ENCODE results near the gene FKRP.
"Not testable (repeated sequence)": the region's sequence is repeated elsewhere in the genome, so short reads cannot be mapped to it uniquely, and the experiment has no call there.

Gene FKRP, protein sequence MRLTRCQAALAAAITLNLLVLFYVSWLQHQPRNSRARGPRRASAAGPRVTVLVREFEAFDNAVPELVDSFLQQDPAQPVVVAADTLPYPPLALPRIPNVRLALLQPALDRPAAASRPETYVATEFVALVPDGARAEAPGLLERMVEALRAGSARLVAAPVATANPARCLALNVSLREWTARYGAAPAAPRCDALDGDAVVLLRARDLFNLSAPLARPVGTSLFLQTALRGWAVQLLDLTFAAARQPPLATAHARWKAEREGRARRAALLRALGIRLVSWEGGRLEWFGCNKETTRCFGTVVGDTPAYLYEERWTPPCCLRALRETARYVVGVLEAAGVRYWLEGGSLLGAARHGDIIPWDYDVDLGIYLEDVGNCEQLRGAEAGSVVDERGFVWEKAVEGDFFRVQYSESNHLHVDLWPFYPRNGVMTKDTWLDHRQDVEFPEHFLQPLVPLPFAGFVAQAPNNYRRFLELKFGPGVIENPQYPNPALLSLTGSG

DNA sequence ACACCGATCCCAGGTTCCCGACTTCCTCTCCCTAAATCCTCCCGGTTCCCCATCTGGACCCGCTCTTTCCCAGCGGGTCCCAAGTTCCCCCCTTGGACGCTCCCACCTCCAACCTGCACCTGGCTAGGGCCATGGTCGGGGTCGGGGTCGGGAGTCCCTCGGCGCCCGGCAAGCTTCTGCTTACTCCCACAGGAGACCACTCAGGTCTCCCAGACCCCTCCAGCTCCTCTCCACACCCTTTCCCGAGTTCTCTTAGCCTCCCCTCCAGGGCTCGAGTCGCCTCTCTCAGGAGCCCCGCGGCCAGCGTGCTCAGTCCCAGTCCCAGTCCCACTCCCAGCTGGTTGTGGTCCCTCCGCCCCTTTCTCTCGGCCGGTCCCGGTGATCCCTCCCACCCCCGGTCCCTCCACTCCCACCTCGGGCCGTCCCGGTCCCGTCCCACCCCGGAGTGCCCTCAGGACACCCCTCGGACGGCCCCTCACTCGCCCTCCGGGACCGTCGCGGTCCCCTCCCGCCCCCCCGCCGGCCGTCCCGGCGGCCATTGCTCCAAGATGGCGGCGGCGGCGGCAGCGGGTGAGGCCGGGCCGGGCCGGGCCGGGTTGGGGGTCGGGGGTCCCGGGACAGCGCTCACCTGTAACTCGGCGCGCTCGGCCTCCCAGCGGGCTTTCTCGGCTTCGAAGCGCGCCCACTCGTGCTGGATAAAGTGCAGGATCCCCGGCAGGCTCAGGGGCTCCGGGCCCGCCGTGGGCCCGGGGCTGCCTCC, at the start of gene FKRP:
Gene FKRP, plus strand, starts transcription at position 537 of the 760 bp plus-strand sequence. CDS start 9,394 bp downstream, outside the sequence.
- DNase-seq: no peak

DNA sequence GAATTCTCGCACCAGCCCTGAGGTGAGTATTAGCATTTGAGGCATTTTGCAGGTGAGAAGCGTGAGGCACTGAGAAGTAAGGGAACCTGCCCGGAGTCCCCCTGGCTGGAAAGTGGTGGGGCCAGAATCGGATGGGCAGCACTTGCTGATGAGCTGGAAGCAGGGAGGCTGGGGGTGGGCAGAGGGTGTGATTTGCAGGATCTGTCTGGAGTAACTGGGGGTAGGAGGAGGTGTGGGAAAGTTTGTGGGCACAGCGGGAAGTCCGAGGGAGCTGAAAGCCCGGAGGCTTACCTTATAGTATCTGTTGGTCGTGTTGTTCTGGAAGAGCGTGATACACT, 49.0 kb upstream of the FKRP start:
- no peak for DNase-seq

DNA sequence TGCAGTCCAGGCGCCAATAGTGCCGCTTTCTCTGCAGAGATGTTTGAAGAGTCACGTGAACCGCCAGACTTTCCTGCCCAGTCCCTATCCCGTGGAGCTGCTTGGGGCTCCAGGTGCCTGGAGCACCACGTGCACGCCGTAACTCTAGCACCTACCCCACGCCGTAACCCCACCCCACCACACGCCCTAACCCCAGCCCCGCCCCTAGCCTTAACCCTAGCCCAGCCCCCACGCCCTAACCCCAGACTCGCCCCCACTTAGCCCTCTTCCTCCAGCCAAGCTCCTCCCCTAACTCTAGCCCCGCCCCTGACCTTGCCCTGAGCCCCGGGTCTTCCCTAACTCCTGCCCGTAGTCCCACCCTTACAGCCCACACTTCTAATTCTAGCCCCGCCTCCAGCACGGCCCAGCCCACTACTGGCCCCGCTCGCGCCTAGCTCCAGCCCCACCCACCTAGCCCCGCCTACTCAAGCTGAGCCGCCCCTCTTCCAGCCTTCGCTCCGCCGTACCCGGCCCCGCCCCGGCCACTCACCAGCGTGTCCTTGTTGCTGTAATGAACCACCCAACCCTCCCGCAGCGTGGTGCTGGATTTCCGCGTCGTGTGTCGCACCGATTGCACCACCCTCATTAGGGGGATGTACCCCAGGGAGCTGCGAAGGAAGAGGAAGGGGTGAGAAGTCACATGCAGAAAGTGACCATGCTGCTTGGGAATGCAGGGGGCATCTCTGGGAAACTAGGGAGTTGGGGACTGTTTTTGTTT, 48.5 kb upstream of the FKRP start:
- DNase-seq: no peak

DNA sequence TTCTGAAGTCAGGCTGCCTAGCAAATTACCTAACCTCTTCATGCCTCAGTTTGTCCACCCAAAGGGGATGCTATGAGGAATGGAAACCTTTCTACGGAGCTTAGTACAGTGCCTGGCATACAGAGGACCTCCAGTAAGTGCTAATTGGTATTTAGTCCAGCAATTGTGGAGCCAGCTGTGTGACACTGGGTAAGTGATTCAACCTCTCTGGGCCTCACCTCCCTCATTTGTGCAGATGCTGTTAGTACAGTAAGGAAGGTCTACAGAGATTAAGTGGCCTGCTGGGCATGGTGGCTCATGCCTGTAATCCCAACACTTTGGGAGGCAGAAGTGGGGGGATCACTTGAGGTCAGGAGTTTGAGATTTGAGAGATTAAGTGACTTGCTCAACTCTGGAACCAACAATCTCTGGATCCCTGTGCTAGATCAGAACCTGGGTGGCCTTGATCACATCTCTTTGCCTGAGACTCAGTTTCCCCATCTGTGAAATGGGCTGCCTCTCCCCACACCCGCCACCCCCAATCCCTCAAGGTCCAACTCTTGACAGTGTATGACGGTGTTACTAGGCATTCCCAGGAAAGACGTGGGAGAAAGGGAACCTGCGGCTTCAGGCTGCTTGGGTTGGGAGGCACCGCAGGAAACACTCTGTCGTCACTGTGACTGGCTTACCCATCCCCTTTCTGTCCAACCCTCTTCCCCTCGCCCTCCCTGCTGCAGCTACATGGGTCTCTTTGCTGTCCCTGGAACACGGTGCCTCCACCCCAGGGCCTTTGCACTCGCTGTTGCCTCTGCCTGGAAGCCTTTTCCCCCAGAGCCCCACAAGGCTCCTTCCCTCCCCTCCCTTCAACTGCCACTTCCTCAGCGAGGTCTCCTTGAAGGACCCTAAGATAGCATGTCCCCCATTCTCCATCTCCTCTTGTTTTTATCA, 47.2 kb upstream of the FKRP start:
- DNase-seq: no peak

DNA sequence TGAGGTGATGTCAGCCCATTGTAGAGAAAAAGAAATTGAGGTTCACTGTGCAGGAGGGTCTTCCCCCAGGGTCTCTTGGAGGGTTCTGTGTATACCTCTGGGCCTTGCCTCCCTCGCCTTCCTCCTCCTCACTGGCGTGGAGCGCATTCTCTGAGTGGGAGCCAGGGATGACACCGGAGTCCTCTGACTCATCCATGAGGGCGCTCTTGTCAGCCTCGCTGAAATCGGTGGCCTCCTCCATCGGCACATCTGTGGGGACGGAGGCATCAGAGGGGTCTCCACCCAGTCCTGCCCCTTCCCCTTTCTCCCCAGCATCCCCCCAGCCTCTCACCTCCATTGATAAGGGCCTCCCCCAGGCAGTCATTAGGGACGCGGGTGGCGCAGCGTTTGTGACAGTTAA, 45.2 kb upstream of the FKRP start:
- DNase-seq: no peak

DNA sequence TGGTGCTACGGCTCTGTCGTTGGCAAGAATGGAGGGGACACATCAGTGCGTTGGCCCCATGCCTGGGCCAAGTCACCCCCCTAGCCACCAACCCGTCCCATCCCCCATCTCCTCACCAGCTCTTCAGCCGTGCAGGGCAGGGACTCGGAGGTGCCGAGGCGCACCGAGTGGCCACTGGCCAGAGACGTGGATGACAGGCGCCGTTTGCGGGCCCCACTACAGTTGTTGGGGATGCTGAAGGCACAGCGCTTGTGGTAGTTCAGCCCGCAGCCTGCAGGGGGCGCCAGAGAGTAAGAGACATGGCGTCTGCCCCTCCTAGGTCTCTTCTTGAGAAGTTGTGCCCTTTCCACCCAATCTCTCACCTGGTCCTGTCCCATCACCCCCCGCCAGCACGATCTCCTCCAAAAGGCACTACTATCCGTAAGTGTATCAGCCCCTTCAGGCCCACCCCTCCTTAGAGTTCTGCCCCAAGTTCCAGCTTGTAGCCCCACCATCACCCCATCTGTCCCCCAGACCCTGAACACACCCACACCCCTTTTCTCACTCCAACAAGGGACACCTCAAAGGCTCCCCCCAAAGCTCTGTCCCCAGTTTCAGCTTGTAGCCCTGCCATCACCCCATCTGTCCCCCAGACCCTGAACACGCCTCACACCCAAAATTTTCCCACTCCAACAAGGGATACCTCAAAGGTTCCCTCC, 41.3 kb upstream of the FKRP start:
- no peak for DNase-seq

DNA sequence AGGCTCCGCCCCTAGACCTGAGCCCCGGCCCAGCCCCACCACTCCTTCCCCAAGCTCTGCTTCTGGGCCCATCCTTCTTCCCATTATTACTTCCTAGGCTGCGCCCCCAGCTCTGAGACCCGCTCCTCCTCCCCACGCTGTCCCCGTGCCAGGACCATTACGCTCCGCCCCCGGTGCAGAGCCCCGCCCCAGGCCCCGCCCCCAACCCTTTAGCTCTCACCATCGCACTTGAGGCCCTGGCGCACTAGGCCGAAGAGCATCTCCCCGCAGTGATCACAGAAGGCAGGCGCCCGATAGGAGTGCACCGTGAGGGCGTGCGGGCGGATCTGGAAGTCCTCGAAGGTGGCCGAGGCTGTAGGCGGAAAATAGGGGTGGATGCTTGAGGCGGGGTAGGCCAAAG, 35.2 kb upstream of the FKRP start:
- DNase-seq: no peak

DNA sequence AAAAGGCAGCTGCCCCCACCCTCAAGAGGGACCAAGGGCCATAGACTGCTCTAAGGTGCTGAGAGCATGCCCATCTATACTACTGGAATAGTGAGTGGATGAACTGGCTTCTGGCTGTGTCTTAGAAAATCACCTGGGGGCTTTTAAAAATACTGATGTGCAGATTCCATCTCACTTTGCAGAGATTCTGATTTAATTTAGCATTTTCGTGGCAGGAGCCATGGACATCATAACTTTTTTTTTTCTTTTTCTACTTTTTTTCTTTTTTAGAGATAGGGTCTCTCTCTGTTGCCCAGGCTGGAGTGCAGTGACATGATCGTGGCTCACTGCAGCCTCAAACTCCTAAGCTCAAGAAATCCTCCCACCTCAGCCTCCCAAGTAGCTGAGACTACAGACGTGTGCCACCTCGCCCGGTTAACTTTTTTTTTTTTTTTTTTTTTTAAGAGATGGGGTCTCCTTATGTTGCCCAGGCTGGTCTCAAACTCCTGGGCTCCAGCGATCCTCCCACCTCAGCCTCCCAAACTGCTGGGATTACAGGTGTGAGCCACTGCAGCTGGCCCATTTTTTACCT, 33.0 kb upstream of the FKRP start:
- DNase-seq: not testable (repeated sequence)

DNA sequence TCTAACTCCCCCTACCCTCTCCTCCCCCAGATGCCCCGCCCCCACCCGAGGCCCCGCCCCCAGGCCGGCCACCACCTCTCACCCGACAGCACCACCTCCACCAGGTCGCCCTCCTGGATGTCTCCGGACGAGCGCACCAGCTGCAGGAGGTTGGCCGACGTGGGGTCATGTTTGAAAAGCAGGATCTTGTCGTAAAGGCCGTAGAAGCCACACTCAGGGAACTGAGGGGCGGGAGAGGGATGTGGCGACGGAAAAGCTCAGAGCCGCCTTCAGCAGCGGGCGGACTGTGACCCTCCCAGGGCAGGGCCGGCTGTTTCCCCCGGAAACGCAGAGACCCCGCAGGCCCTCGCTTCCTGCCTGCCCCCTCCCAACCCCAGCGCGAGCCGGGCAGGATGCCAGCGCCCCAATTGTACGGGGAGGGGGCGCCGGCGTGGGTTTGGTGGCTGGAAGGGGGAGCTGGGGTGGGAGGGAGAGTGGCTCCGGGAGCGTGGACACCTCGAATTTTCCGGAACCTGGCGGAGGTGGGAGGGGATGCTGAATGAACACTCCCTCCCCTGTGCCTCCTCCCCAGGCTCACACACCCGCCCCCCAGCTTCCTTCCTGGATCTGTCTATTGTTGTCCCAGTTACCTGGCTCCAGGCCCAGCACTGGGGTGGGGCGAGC, 31.9 kb upstream of the FKRP start:
- DNase-seq: peak; percentile 84

DNA sequence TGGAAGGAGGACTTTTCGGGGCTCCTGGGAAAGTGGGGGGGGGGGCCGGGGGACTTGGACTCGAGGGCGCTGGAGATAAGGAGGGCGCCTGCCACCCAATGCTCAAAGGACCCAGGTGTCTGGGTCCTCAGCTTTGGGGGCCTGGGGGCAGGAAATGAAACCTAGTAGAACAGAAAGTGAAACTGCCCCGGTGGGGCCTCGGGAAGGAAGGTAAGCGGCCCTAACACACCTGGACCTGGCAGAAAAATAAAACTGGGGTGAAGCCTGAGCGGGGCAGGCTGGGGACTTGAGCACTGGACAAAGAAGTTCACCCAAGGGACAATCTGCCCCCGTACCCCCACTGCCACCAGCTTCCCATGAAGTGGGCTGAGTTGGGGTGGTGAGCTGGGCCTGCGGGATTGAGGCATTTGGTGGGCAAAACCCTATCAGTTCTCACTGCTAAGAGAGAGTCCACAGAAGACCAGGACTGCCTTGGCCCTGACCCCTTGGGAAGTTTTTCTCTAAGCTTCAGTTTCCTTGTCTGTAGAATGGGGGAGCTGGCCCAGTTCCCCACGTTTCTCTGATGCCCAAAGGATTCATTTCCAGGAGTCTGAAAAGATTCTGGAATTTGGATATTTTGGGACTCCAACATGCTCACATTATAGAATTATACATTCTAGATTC, 31.3 kb upstream of the FKRP start:
- peak; percentile 68 for DNase-seq

DNA sequence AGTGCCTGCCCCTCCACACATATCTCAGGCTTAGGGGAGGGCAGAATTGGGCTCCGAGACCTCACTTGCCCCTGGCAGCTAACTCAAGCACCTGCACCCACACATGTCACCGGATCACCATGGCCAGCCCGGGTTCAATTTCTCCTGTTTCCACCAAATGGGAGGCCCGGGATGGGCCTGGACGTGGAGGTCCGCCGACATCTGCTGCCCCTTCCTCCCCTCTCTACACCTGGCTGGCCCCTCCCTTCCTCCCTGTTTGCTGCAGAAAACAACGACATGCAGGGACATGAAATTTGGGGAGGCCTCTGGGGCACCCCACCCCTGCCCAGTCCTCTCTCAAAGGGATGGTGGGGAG, 30.3 kb upstream of the FKRP start:
- no peak for DNase-seq

DNA sequence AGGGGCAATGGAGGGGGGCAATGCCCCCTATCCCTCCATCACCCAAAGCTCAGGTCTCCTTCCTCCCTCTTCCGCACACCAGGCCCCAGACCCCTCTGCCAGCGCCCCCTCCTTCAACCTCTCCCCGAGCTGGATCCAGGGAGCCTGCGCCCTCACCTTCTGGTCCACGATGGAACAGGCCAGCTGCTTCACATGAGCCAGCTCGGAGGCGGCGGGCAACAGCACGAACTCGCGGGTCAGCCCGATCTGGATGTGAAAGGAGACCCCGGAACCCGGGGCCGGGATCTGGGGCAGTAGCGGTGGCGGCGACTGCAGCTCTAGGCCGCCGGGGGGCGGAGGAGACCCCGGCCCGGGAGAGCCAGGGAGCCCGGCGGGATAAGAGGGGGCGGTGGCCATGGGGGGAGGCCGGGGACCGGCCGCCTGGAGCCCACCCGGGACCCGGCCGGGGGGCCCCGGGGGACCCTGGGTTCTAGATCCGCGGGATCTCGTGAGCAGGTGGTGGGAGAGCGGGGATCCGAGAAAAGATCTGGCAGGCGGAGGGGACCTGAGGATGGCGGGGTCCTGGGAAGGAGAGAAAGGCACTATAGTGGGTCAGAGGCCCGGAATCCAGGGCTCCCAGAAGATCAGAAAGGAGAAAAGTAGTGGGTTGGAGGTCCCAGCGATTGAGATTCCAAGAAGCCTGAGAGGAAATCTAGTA, 29.7 kb upstream of the FKRP start:
- DNase-seq: no peak

DNA sequence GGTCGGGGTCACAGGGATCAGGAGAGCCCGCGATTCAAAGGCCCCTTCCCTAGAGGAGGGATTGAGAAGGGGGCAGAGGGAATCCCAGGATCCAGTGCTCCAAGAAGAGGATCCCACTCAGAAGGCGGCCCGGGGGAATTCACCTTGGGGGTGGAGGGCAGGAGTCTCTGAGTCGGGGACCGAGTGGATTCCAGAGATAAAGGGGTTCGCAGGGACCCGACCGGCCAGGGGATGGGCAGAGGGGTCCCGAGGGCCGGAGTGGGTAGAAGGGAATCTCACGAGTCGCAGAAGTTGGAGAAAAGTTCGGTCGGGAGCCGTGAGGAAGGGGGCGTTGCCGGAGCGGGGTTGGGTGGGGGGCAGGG, 29.2 kb upstream of the FKRP start:
- no peak for DNase-seq

DNA sequence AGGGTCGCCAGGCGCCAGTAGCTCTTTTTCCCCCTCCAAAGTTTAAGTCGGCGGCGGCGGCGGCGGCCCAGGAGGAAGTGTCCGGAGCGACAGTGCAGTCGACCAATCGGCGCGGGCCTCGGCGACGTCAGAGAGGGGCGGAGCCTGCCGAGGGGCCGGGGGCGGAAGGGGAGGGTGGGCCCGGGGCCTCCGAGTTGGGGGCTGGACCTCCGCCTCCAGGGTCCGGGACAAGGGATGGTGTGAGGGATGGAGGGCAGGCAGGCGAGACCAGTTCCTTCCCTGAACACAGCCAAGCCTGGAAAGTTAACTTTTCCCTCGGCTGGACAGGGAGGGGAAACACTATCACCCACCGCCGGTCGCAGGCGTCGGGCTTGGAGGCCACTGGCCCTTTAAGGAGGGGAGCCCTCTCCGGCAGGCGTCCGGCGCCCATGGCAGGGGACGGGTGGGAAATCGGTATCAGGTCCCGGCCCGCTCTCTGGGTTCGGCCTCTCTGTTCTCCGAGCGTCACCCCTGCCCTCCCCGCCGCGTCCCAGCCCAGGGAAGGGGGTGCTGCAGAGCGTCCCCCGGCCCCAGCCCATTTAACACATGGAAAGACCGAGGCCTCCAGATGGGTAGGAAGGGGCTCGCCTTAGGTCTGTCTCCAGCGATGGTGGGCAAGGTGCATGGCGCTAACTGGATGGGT, 28.7 kb upstream of the FKRP start, which contains the start of gene PRKD2:
Gene PRKD2, minus strand, starts transcription at position 81 of the 682 bp plus-strand sequence. CDS start 744 bp downstream, outside the sequence.
- DNase-seq: peak; percentile 67

DNA sequence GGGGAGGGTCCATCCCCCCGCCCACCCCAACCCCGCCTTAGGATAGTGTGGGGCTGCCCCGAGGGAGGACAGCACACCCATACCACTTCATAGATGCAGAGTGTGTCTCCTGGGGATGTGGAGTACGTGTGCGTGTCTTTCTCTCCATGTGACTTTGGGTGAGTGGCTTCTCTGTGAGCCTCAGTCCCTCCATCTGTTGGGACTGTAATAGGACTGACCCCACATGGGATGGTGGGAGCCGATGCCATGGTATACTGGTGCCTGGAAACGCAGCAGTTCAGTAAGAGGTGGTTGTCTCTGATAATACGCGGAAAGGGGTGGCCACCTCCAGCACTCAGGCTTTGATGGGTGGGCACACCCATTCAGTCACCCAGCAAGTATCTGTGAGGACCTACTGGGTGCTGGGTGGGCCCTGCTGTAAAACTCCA, 28.1 kb upstream of the FKRP start:
- no peak for DNase-seq

DNA sequence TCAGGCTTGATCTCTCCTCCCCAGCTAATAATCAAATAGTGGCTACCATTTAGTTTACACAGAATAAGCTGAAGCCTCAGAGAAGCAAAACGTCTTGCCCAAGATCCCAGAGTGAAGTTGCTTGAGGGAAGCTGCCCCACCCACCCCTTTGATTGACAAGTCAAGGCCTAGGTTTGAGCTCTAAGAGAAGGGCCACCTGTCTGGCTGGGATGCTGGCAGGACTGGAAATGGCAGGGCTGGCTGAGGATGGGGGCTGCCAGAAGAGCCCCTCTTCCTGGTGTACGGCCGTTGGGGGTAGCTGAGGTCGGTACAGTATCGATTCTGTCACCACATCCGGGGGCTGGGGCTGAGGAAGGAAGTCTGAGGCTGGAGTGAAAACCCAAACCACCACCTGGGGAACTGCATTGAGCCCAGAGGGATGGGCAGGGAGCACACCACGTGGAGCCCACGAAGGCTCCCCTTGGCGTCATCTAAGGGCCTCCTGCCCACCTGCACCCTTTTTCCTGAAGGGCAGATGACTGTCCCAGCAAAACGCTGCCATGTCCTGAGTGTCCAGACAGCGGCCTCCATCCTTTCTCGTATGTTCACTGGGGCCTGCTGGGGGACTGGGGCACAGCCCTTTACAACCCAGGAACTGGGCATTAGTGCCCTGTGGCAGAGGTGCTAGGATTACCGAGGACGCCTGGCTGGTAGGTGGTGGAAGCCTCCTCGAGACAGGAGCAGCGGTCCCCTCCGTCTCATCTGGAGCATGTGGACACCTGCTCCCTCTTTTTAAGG, 27.5 kb upstream of the FKRP start:
- no peak for DNase-seq

DNA sequence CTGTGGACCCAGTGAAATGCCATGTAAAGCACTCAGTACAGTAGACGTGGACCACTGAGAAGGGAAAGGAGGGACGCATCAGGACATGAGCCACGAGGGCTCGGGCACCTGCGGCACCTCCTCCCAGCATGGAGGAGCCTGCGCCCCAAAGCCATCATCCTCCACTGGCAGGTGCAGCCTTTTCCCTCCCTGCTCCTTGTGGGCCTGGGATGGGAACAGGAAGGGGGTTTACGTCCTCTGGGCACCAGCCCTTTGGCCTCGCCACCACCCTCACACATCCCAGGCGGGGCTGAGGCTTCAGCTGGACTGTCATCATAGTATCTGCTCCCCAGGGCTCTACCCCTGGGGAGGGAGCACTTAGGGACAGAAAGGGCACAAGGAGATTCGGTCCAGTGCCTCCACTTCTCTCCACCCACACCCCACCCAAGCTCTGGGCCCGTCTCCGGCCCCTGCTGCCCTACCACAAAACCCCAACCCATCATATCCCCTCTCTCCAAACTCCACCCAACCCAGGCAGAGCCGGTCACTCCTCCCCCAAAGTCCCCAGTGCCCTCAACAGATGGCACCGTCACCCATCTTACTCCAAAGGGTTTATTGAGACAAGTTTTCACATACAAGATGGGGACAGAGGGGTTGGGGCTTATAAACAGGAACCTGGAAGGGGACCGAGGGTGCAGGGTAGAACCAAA, 26.8 kb upstream of the FKRP start:
- DNase-seq: no peak
